ENCODE measurements around the gene VPS11.

DNA sequence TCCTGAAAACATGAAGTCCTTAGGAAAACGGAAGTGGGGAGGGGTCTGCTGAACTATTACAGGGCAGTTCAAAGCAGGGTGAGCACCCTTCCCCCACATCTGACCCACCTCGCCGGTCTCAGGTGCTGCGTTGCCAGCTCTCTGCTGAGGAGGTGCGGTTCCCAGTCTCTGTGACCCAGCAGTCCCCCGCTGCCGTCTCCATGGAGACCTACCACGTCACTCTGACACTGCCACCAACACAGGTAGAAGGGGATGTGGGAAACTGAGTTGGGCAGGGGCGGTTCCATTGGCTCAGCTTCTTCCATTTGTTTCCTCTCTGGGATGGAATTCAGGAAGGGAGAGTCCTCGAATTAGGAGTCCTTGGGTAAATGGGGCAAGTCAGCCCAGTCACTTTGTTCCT is 42.8 kb downstream of the VPS11 start:
- TF ChIP-seq, protein P1, sequence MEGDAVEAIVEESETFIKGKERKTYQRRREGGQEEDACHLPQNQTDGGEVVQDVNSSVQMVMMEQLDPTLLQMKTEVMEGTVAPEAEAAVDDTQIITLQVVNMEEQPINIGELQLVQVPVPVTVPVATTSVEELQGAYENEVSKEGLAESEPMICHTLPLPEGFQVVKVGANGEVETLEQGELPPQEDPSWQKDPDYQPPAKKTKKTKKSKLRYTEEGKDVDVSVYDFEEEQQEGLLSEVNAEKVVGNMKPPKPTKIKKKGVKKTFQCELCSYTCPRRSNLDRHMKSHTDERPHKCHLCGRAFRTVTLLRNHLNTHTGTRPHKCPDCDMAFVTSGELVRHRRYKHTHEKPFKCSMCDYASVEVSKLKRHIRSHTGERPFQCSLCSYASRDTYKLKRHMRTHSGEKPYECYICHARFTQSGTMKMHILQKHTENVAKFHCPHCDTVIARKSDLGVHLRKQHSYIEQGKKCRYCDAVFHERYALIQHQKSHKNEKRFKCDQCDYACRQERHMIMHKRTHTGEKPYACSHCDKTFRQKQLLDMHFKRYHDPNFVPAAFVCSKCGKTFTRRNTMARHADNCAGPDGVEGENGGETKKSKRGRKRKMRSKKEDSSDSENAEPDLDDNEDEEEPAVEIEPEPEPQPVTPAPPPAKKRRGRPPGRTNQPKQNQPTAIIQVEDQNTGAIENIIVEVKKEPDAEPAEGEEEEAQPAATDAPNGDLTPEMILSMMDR (IDR thresholded peaks at IDR 0.05; ENCODE audit: low read depth, low read length): no peak
- no peak for TF ChIP-seq EZH2phosphoT487 (IDR thresholded peaks at IDR 0.05; ENCODE audit: low read depth)

All from OCI-LY3 (cell line).